Measurements from ENCODE around the gene RHBDL1. TPM values are rescaled to one million over a fixed set of nuclear protein-coding genes. Genes with fewer than 3 reads are reported as not detected.
A peak's percentile ranks its signal among the peaks of the same experiment; 100 is the strongest.

RHBDL1 gene
- total RNA-seq, 1 donor from 2014 or later, result 1.7 TPM

DNA sequence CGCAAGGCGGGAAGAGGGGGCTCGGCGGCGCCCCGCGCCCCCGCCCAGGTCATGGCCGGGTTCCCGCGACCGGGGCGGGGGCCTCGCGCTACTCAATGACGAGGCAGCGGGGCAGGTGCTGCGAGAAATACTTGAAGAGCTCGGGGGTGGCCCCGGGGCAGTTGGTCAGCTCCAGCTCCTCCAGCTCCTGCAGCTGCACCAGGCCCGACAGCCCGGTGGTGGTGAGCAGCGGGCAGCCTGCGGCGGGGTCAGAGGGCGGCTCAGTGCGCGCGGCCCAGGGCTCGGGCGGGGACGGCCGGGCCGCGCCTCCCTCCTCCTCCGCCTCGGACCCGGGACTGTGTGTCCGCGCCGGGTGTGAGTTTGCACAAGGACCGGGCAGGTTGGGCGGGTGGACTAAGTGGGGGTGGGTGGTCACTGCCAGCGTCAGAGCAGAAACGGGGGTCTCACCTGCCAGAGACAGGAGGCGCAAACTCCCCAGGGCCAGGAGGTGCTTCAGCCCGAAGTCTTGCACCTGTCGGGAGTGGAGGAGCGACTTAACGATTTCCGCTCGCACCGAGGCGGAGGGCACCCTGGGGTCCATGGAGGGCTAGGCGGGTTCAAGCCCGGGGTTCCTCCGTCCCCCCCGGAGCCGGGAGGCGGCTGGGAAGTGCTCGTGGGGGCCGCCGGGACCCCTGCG, 18.9 kb downstream of the RHBDL1 start:
- Histone ChIP-seq H3K4me1 (peaks cover 50% of the 10 kb centered on the region), H3K9me3 (no peaks in the 10 kb centered on the region), H3K27me3 (peaks cover 9% of the 10 kb centered on the region), H3K4me3 (peak overlapping the region; percentile 38 to 40), H3K36me3 (no peaks in the 10 kb centered on the region), H3K27ac (no peak overlapping the region)
- intact Hi-C loops (cut with DNase I), result no loop called here
- TF ChIP-seq CTCF (IDR thresholded peaks at IDR 0.05) (no peak), POLR2A (IDR thresholded peaks at IDR 0.05) (no peak), POLR2AphosphoS5 (IDR thresholded peaks at IDR 0.05; ENCODE audit: insufficient read depth in 1 of 2, low read depth in 1 of 2) (no peak)
- no peak for DNase-seq (ENCODE audit: extremely low spot score in 2 of 2)

DNA sequence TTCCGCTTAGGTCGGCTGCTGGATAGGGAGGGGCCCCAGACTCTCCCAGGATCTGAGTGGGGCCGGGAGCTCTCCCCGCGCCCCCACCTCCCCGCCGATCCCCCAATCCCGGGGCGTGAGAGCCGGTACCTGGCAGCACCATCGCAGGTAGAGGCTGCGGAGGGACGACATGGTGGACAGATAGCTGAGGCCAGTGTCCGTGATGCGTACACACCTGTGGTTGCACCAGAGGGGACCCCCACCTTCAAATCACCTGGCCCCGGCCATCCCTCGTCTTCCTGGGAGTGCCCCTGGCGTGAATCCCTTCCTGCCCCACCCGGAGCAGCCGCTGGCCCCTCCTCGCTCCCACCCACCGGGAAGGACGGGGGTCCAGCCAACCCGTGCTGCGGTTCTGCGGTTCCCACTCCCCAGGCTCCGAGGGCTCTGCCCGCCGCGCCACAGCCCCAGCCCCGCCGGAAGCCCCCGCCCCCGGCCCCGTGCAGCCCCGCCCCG, 19.4 kb downstream of the RHBDL1 start:
- Histone ChIP-seq H3K36me3 (no peaks in the 10 kb centered on the region), H3K4me1 (peaks cover 44% of the 10 kb centered on the region), H3K27ac (no peak overlapping the region), H3K4me3 (peak overlapping the region; percentile 38 to 40), H3K27me3 (peaks cover 9% of the 10 kb centered on the region), H3K9me3 (no peaks in the 10 kb centered on the region)
- TF ChIP-seq CTCF (IDR thresholded peaks at IDR 0.05) (no peak), POLR2A (IDR thresholded peaks at IDR 0.05) (no peak), POLR2AphosphoS5 (IDR thresholded peaks at IDR 0.05; ENCODE audit: insufficient read depth in 1 of 2, low read depth in 1 of 2) (no peak)
- intact Hi-C loops (cut with DNase I), result no loop called here
- no peak for DNase-seq (ENCODE audit: extremely low spot score in 2 of 2)

DNA sequence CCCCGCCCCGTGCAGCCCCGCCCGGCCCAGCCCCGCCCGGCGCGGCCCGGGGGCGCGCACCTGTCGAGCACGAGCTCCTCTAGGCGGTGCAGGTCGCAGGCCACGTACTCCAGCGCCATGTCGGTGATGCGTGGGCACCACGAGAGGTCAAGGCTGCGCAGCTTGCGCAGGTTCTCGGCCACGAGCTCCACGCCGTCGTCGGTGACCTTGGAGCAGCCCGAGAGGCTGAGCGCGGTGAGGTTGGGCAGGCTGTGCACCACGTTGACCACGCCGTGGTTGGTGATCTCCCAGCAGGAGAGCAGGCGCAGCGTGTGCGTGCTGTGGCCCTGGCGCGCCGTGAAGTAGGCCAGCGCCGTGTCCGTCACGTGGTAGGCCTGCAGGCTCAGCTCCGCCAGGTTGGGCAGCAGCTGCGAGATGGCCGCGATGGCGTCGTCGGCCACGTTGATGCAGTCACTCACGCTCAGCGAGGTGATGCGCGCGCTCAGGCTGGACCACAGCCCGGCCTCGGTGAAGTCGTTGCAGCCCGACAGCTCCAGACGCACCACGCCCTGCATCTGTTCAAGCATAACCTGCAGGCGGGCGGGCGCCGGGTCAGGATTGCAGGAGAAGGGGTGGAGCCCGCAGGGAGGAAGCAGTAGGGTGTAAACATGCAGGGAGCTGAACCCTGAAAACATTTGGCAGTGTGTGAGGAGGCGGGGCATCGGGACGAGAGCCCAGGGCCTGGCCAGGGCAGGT, 20.1 kb downstream of the RHBDL1 start:
- peak overlapping the region; percentile 38 for H3K4me3 ChIP-seq

DNA sequence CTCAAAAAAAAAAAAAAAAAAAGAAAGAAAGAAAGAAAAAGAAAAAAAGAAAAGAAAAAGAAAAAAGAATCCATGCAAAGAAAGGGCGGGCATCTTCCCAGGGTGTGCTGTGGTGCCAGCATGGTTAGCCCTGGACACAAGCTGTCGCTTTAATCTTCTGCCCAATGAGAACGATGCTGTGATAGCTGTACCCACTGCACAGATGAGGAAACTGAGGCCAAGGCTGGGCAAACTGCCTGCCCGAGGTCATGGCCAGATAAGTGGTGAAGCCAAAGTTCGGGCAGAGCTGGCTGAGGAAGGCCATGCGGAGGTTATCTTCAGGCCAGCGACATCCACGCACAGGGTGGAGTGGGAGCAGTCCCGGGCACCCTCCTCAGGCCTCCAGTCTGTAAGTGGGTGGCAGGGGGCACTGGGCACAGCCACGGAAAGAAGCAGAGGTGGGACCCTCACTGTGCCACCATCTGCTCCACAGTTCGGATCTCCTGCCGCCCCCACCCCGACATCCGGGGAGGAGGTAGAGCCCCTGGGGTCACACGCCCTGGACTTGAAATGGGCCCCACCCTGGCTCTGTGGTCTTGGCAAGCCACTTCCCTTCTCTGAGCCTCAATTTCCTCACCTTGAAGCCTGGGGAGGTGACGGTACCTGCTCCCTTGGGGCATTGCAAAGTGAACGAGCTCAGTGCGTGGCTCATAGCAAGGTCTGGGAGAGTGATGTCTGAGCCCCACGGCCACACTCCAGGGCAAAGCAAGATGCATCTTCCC, 23.6 kb downstream of the RHBDL1 start:
- DNase-seq (ENCODE audit: extremely low spot score in 2 of 2), result no peak
- peaks cover 18% of the 10 kb centered on the region for H3K27me3 ChIP-seq
- H3K4me1 ChIP-seq, result peaks cover 29% of the 10 kb centered on the region
- intact Hi-C loops (cut with DNase I), result no loop called here
- TF ChIP-seq POLR2AphosphoS5 (IDR thresholded peaks at IDR 0.05; ENCODE audit: insufficient read depth in 1 of 2, low read depth in 1 of 2), result no peak
- no peak for TF ChIP-seq POLR2A (IDR thresholded peaks at IDR 0.05)
- TF ChIP-seq CTCF (IDR thresholded peaks at IDR 0.05), result no peak
- H3K27ac ChIP-seq, result no peak overlapping the region
- H3K9me3 ChIP-seq, result no peaks in the 10 kb centered on the region
- no peak overlapping the region for H3K4me3 ChIP-seq
- H3K36me3 ChIP-seq, result no peaks in the 10 kb centered on the region

More for the DNA sequence above, 20.1 kb downstream of the RHBDL1 start:
- TF ChIP-seq CTCF (IDR thresholded peaks at IDR 0.05) (no peak), POLR2AphosphoS5 (IDR thresholded peaks at IDR 0.05; ENCODE audit: insufficient read depth in 1 of 2, low read depth in 1 of 2) (peak; percentile 24 to 53)
- no peaks in the 10 kb centered on the region for H3K36me3 ChIP-seq
- H3K27ac ChIP-seq, result no peak overlapping the region
- H3K27me3 ChIP-seq, result peaks cover 9% of the 10 kb centered on the region
- intact Hi-C loops (cut with DNase I), result no loop called here
- no peaks in the 10 kb centered on the region for H3K9me3 ChIP-seq
- H3K4me1 ChIP-seq, result peaks cover 41% of the 10 kb centered on the region
- no peak for DNase-seq (ENCODE audit: extremely low spot score in 2 of 2)

Data from vagina (tissue), 2 donors.